Sigmoid colon (tissue), 7 donors: ENCODE results near the gene RHBDD3. TPM values are rescaled to one million over a fixed set of nuclear protein-coding genes. Genes with fewer than 3 reads are reported as not detected.

Experiments used
- DNase-seq: peaks from one replicate; pipeline ENCODE4 v3.0.0-alpha.2; 2019
- H3K27ac ChIP-seq, 4 donors: fragments of 200-600 bp; sonication (generic); one replicate each; pipeline ENCODE4 v1.5.1; 2016 to 2019; ENCODE audit warnings: mild to moderate bottlenecking in 1 of 4
- H3K27me3 ChIP-seq, 3 donors: fragments of 200-600 bp; sonication (generic); one replicate each; pipeline ENCODE4 v1.5.1; 2019; ENCODE audit warnings: mild to moderate bottlenecking in 1 of 3
- H3K36me3 ChIP-seq, 4 donors: fragments of 200-600 bp; sonication (generic); one replicate each; pipeline ENCODE4 v1.5.1; 2016 to 2019
- H3K4me1 ChIP-seq, 4 donors: fragments of 200-600 bp; sonication (generic); one replicate each; pipeline ENCODE4 v1.5.1; 2017 to 2019
- H3K4me3 ChIP-seq, 4 donors: fragments of 200-600 bp; sonication (generic); one replicate each; pipeline ENCODE4 v1.5.1; 2017 to 2019; ENCODE audit warnings: mild to moderate bottlenecking in 2 of 4, moderate library complexity in 1 of 4
- H3K9me3 ChIP-seq, 4 donors: fragments of 200-600 bp in 3 of 4; sonication (generic) in 3 of 4; one replicate each; pipeline versions ENCODE4 v1.5.1 to v1.6.1; 2013 to 2019
- EP300 ChIP-seq, 4 donors: sonication (generic); formaldehyde crosslinking; IDR thresholded peaks; one replicate each; pipeline ENCODE4 v1.6.1; 2017; ENCODE audit warnings: antibody characterized with exemption in 4 of 4
- POLR2A ChIP-seq, 2 donors: fragments of 450-650 bp; IDR thresholded peaks; one replicate each; pipeline ENCODE4 v1.6.1; 2016; ENCODE audit warnings: antibody characterized with exemption in 2 of 2, mild to moderate bottlenecking in 2 of 2, moderate library complexity in 2 of 2
- POLR2AphosphoS5 ChIP-seq, 4 donors: sonication (generic); formaldehyde crosslinking; IDR thresholded peaks; one replicate each; pipeline ENCODE4 v1.6.1; 2017; ENCODE audit warnings: antibody characterized with exemption in 4 of 4
- WGBS, 2 donors: extraction: QIAGEN DNeasy Blood & Tissue Kit; methylation state at CpG; one replicate each; pipeline ENCODE4 v1.1.7; 2013; 5-methylcytosine and 5-hydroxymethylcytosine counted together
- intact Hi-C: fragments of 100-400 bp; cut with DNase I; formaldehyde crosslinking; loops from one replicate; pipeline ENCODE4 v1.15.1; 2023
- polyA plus RNA-seq, 3 donors: library from polyadenylated mRNA; stranded (reverse); fragments of 200-250 nt; gene quantifications; one replicate each; pipeline ENCODE4 v1.2.3, GENCODE V29; 2013
- total RNA-seq, 4 donors: library from RNA; depleted of rRNA; stranded (reverse); fragments of >200 nt; gene quantifications; one replicate each; pipeline ENCODE4 v1.1.0, GENCODE V29; 2016
- TF ChIP-seq, protein P1 (sequence below), 4 experiments: fragments of 450-650 bp in 3 of 4; fragments of 200-600 bp in 1 of 4; IDR thresholded peaks; one replicate each; pipeline ENCODE4 v1.5.1; 2016 to 2019; ENCODE audit warnings: antibody characterized with exemption in 4 of 4, mild to moderate bottlenecking in 3 of 4, moderate library complexity in 2 of 4
- donor health status: healthy with polysubstance abuse.
- donor health status: Bipolar disorder and iron deficiency.
- donor health status: healthy.

Gene RHBDD3
- total RNA-seq (10 to 100 TPM; 16.1 to 20.5 (median 18.0) TPM), polyA plus RNA-seq (10 to 100 TPM in 1 of 3 donors, 1 to 10 TPM in 2; 5.4 to 40.7 (median 8.3) TPM)

DNA sequence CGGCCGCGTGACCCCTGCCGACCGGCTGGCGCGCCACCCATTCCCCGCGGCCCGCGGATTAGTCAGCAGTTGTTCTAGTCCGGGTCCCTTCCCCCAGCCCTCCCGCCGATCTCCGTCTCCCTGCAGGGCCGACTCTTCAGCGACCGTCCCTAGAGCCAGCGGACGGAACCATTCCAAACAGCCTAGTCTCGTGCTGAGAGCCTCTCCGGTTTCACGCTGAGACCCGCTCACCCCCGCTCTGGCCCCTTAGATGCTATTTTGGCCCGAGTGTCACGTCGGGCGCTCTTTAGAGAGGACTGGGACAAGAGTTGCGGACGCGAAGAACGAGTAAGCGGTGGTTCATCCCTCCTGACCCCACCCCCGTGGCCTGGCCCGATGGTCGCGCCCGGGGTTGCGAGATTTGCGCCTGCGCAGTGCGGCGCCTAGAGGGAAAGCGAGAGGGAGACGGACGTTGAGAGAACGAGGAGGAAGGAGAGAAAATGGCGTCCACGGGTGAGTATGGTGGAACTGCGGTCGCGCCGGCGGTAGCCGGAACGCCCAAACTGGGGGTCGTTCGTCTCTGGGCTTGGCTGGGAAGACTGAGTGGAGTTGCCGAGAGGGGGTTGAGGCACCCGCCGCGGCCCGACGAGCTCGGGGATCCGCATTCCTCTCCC, at the start of gene RHBDD3, which contains the start of gene EWSR1:
Gene RHBDD3, minus strand, starts transcription at position 124 of the 653 bp plus-strand sequence. CDS start 2,355 bp downstream, outside the sequence.
Gene EWSR1, plus strand, starts transcription at position 411 of the 653 bp plus-strand sequence. Its CDS starts 69 bp downstream, at position 480.
- peak; percentile 98 for DNase-seq
- H3K27ac ChIP-seq, result peak within 1 kb of the TSS; percentile 94 to 100 (median 96)
- WGBS, 2 donors, result 0% methylated on average over 67 of the region's 67 CpGs

DNA sequence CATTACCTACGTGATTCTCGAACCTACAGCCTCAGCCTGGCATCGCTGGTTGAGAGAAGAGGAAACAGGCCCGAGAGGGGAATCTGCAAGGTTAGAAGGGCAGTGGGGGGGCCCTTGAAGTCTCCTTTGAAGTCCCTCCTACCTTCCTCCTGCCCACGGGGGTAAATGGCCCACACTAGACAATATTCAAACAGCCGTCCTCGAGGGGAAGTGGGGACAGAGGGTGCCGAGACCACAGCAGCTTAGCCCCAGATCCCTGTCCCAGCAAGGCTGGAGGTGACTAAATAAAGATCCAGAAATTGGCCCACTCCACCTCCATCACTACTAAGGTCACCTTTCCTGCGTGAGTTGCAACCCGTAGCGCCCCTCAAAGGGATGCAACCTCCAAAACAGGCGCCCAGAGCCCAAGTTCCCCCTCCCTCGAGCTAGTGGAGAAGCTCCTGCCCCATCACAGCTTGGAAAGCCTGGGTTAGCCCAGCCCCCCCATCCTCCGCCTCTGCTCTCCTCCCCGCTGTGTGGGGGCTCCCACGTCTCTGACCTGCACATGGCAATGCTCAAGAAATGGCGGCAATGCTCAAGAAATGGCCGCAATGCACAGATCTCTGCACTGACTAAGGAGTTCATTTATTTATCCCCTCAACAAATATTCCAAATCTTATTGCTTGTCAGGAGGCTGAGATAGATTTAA, 48.5 kb upstream of the RHBDD3 start:
- WGBS, 2 donors, result 60 to 63% methylated on average over 18 of the region's 18 CpGs
- DNase-seq, result no peak

More for the DNA sequence above, at the start of gene RHBDD3, which contains the start of gene EWSR1:
- H3K4me3 ChIP-seq, result peak within 1 kb of the TSS; percentile 72 to 80 (median 76)
- no peaks in the 10 kb centered on the region for H3K9me3 ChIP-seq
- no peak for TF ChIP-seq EP300 (IDR thresholded peaks at IDR 0.05)
- peak; percentile 94 to 96 (median 96) for TF ChIP-seq POLR2AphosphoS5 (IDR thresholded peaks at IDR 0.05)
- peak; percentile 77 to 79 for TF ChIP-seq POLR2A (IDR thresholded peaks at IDR 0.05)
- TF ChIP-seq, protein P1, sequence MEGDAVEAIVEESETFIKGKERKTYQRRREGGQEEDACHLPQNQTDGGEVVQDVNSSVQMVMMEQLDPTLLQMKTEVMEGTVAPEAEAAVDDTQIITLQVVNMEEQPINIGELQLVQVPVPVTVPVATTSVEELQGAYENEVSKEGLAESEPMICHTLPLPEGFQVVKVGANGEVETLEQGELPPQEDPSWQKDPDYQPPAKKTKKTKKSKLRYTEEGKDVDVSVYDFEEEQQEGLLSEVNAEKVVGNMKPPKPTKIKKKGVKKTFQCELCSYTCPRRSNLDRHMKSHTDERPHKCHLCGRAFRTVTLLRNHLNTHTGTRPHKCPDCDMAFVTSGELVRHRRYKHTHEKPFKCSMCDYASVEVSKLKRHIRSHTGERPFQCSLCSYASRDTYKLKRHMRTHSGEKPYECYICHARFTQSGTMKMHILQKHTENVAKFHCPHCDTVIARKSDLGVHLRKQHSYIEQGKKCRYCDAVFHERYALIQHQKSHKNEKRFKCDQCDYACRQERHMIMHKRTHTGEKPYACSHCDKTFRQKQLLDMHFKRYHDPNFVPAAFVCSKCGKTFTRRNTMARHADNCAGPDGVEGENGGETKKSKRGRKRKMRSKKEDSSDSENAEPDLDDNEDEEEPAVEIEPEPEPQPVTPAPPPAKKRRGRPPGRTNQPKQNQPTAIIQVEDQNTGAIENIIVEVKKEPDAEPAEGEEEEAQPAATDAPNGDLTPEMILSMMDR (IDR thresholded peaks at IDR 0.05), result no peak
- no peaks in the 10 kb centered on the region for H3K27me3 ChIP-seq
- peaks cover 0 to 34% (median 11%) of the 10 kb centered on the region in 4 donors for H3K36me3 ChIP-seq
- intact Hi-C loops, result loop anchor here (2.0 to 5.0 kb wide), 2 partner anchors 39 to 1154 kb away; partner anchors contain the start of gene GAS2L1
- H3K4me1 ChIP-seq, result peaks cover 0 to 60% (median 51%) of the 10 kb centered on the region in 4 donors

DNA sequence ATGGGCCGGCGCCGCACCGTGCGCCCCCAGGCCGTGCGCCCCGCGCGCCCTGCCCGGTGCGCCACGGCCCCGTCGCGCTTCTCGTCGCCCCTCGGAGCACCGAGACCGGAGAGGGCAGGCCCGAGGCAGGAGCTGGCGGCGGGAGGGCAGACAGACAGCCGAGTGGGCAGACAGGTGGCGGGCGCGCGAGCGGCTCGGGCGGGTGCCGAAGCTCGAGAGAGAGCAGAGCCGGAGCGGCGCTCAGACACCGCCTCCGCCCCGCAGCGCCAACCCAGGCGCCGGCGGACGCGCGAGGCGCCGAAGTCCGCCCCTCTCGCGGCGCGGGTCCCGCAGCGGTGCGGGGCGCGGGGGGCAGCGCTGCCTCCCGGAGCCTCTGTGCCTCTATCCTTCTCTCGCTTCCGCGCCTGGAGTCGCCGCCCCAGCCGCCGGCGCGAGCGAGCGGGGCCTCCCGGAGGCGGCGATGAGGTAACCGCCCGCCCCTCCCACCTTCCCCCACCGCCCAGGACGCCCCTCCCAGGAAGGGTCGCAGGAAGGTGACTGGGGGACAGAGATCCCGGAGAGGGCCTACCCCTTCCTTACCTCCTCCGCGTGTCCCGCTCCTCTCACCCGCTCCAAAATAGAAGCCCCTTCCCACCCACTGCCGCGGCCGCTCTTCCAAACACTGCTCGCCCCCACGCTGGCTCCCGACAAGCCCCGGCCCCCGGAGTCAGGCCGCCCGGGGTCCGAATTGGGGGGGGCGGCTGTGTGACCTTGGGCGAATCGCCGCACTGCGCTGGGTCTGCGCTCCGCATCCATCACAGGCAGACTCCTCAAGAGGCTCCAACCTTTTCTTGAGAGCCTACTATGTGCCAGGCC, 47.7 kb upstream of the RHBDD3 start, which contains the start of gene RASL10A:
Gene RASL10A, minus strand, starts transcription at position 412 of the 855 bp plus-strand sequence. CDS start 451 bp downstream, outside the sequence.
- WGBS, 2 donors, result 4 to 6% methylated on average over 103 of the region's 103 CpGs
- H3K4me3 ChIP-seq, result peak within 1 kb of the TSS in 3 of 4 donors; percentile 18 to 43 (median 41)
- peaks cover 0 to 54% (median 48%) of the 10 kb centered on the region in 4 donors for H3K4me1 ChIP-seq
- DNase-seq, result no peak
- H3K36me3 ChIP-seq, result no peaks in the 10 kb centered on the region
- no peak within 1 kb of the TSS for H3K27ac ChIP-seq
- intact Hi-C loops, result no loop called here
- TF ChIP-seq EP300 (IDR thresholded peaks at IDR 0.05) (no peak), POLR2A (IDR thresholded peaks at IDR 0.05) (no peak), POLR2AphosphoS5 (IDR thresholded peaks at IDR 0.05) (no peak)
- TF ChIP-seq, protein P1 (IDR thresholded peaks at IDR 0.05), result no peak
- H3K9me3 ChIP-seq, result no peaks in the 10 kb centered on the region
- H3K27me3 ChIP-seq, result peaks cover 28 to 35% (median 34%) of the 10 kb centered on the region in 3 donors

More for the DNA sequence above, 48.5 kb upstream of the RHBDD3 start:
- no peaks in the 10 kb centered on the region for H3K9me3 ChIP-seq
- peaks cover 0 to 46% (median 41%) of the 10 kb centered on the region in 4 donors for H3K4me1 ChIP-seq
- no peak overlapping the region for H3K4me3 ChIP-seq
- H3K36me3 ChIP-seq, result no peaks in the 10 kb centered on the region
- no peak overlapping the region for H3K27ac ChIP-seq
- peaks cover 28 to 35% (median 34%) of the 10 kb centered on the region in 3 donors for H3K27me3 ChIP-seq
- intact Hi-C loops, result no loop called here
- TF ChIP-seq POLR2A (IDR thresholded peaks at IDR 0.05) (no peak), POLR2AphosphoS5 (IDR thresholded peaks at IDR 0.05) (no peak), EP300 (IDR thresholded peaks at IDR 0.05) (no peak)
- TF ChIP-seq, protein P1 (IDR thresholded peaks at IDR 0.05), result no peak
